Measurements from ENCODE around the gene BABAM2.
"Not testable (repeated sequence)": the region's sequence is repeated elsewhere in the genome, so short reads cannot be mapped to it uniquely, and the experiment has no call there.

Gene BABAM2

GRCh38 chr2:28366149-28366495, 475.6 kb downstream of the BABAM2 start:
- no peak for DNase-seq

GRCh38 chr2:28366496-28367282, 476.2 kb downstream of the BABAM2 start:
- DNase-seq, result peak; percentile 36

GRCh38 chr2:28367667-28368356, 477.3 kb downstream of the BABAM2 start:
- DNase-seq, result no peak

GRCh38 chr2:28368357-28368798, 477.8 kb downstream of the BABAM2 start:
- no peak for DNase-seq

GRCh38 chr2:28369358-28369757, 478.8 kb downstream of the BABAM2 start:
- DNase-seq, result no peak

GRCh38 chr2:28370354-28370753, 479.8 kb downstream of the BABAM2 start:
- no peak for DNase-seq

- DNase-seq, result not testable (repeated sequence)
Measured at GRCh38 chr2:28371728-28372127, 481.2 kb downstream of the BABAM2 start.

GRCh38 chr2:28373854-28374253, 483.3 kb downstream of the BABAM2 start:
- DNase-seq, result no peak

GRCh38 chr2:28374331-28374730, 483.8 kb downstream of the BABAM2 start:
- DNase-seq, result no peak

- no peak for DNase-seq
Measured at GRCh38 chr2:28375236-28375635, 484.7 kb downstream of the BABAM2 start.

- DNase-seq, result no peak
Measured at GRCh38 chr2:28375742-28376631, 485.5 kb downstream of the BABAM2 start.

GRCh38 chr2:28377195-28377816, 486.8 kb downstream of the BABAM2 start:
- no peak for DNase-seq

GRCh38 chr2:28377984-28378678, 487.6 kb downstream of the BABAM2 start:
- DNase-seq, result no peak

- DNase-seq, result no peak
Measured at GRCh38 chr2:28378679-28379584, 488.4 kb downstream of the BABAM2 start.

GRCh38 chr2:28380219-28380618, 489.7 kb downstream of the BABAM2 start:
- DNase-seq, result no peak

GRCh38 chr2:28381225-28382180, 491.0 kb downstream of the BABAM2 start:
- DNase-seq, result no peak

GRCh38 chr2:28382755-28383154, 492.2 kb downstream of the BABAM2 start:
- no peak for DNase-seq

GRCh38 chr2:28387082-28387960, 496.8 kb downstream of the BABAM2 start:
- peak; percentile 80 for DNase-seq
